IMR-90 (cell line): Measurements from ENCODE around the gene CUTA. TPM values are rescaled to one million over a fixed set of nuclear protein-coding genes. Genes with fewer than 3 reads are reported as not detected.

Experiments
- ATAC-seq: fragments of 200-7000 bp; cut with Tn5 transposase; 2 replicates; pipeline ENCODE4 v1.9.1; 2020; ENCODE audit warnings: low read depth, mild to moderate bottlenecking, moderate library complexity
- BruUV-seq: library from RNA; stranded (reverse); fragments of 400-500 nt; replicated peaks from 2 replicates; lab custom pipeline; 2021; lab: Mats Ljungman, UMichigan
- CTCF ChIA-PET: fragments of 300-600 bp; formaldehyde crosslinking; extraction: SDS; loops from one replicate; lab custom pipeline; 2021; ENCODE audit warnings: antibody characterized with exemption; lab: Yijun Ruan, JAX
- POLR2A ChIA-PET: fragments of 300-600 bp; sonication (Branson Sonifier 250); formaldehyde crosslinking; loops from one replicate; lab custom pipeline; 2022; ENCODE audit warnings: antibody characterized with exemption; ENCODE audit not compliant: unreplicated experiment; lab: Charles Lee
- DNase-seq: peaks from one replicate; pipeline ENCODE4 v3.0.0; 2013
- H2AFZ ChIP-seq: replicated peaks from 2 replicates; pipeline ENCODE3; 2013; ENCODE audit warnings: low read length, mild to moderate bottlenecking; ENCODE audit not compliant: poor library complexity
- H2AK5ac ChIP-seq: 2 replicates; pipeline ENCODE4 v1.6.1; 2013; ENCODE audit warnings: low read depth, low read length, inconsistent platforms
- H2AK9ac ChIP-seq: replicated peaks from 2 replicates; pipeline ENCODE3; 2013; ENCODE audit warnings: mild to moderate bottlenecking, low read depth, low read length, moderate library complexity; ENCODE audit not compliant: poor library complexity
- H2BK120ac ChIP-seq: 2 replicates; pipeline ENCODE4 v1.6.1; 2013; ENCODE audit warnings: low read depth, low read length, inconsistent platforms
- H2BK15ac ChIP-seq: 3 replicates; pipeline ENCODE4 v1.6.1; 2013; ENCODE audit warnings: low read depth, low read length, inconsistent platforms
- H2BK20ac ChIP-seq: 2 replicates; pipeline ENCODE4 v1.6.1; 2013; ENCODE audit warnings: low read depth, mild to moderate bottlenecking, inconsistent platforms, low read length, moderate library complexity
- H2BK5ac ChIP-seq: 2 replicates; pipeline ENCODE4 v1.6.1; 2013; ENCODE audit warnings: mild to moderate bottlenecking, low read depth, low read length, inconsistent platforms; ENCODE audit not compliant: poor library complexity, severe bottlenecking
- H3K14ac ChIP-seq: replicated peaks from 2 replicates; pipeline ENCODE4 v1.6.1; 2013; ENCODE audit warnings: low read depth, low read length, inconsistent platforms
- H3K18ac ChIP-seq: 2 replicates; pipeline ENCODE4 v1.6.1; 2013; ENCODE audit warnings: low read depth, low read length, control low read depth
- H3K23ac ChIP-seq: 2 replicates; pipeline ENCODE4 v1.6.1; 2013; ENCODE audit warnings: low read depth, low read length, inconsistent platforms
- H3K27ac ChIP-seq: 2 replicates; pipeline ENCODE4 v1.5.1; 2013; ENCODE audit warnings: mild to moderate bottlenecking, control low read depth, low read length; ENCODE audit not compliant: insufficient read depth
- H3K27me3 ChIP-seq: 2 replicates; pipeline ENCODE4 v1.6.1; 2013; ENCODE audit warnings: low read length; ENCODE audit not compliant: control insufficient read depth, insufficient read depth
- H3K36me3 ChIP-seq: 2 replicates; pipeline ENCODE4 v1.6.1; 2013; ENCODE audit warnings: low read length, mixed read lengths; ENCODE audit not compliant: control insufficient read depth, insufficient read depth
- H3K4ac ChIP-seq: 2 replicates; pipeline ENCODE4 v1.6.1; 2013; ENCODE audit warnings: low read depth, low read length, inconsistent platforms
- H3K4me1 ChIP-seq: 2 replicates; pipeline ENCODE4 v1.6.1; 2013; ENCODE audit warnings: low read length, mixed read lengths; ENCODE audit not compliant: control insufficient read depth, insufficient read depth
- H3K4me2 ChIP-seq: 2 replicates; pipeline ENCODE4 v1.6.1; 2013; ENCODE audit warnings: low read depth, mild to moderate bottlenecking, control low read depth, low read length, moderate library complexity
- H3K4me3 ChIP-seq: 2 replicates; pipeline ENCODE4 v1.5.1; 2013; ENCODE audit warnings: low read depth, mild to moderate bottlenecking, control low read depth, low read length, moderate library complexity; ENCODE audit not compliant: insufficient read depth
- H3K56ac ChIP-seq: 2 replicates; pipeline ENCODE4 v1.6.1; 2013; ENCODE audit warnings: low read length, inconsistent platforms; ENCODE audit not compliant: insufficient read depth; ENCODE audit errors: extremely low read depth
- H3K79me1 ChIP-seq, 2 experiments: 2 replicates each; pipeline ENCODE4 v1.6.1; 2013; ENCODE audit warnings: low read length in 2 of 2, inconsistent platforms in 1 of 2, low read depth in 1 of 2
- H3K9ac ChIP-seq: 2 replicates; pipeline ENCODE4 v1.6.1; 2013; ENCODE audit warnings: low read depth, low read length, control low read depth
- H3K9me1 ChIP-seq: 2 replicates; pipeline ENCODE4 v1.6.1; 2013; ENCODE audit warnings: low read length, inconsistent platforms; ENCODE audit not compliant: insufficient read depth
- H3K9me3 ChIP-seq: 2 replicates; pipeline ENCODE4 v1.6.1; 2013; ENCODE audit warnings: low read length; ENCODE audit not compliant: control insufficient read depth, insufficient read depth
- H4K20me1 ChIP-seq: 2 replicates; pipeline ENCODE4 v1.6.1; 2013; ENCODE audit warnings: low read length, inconsistent platforms; ENCODE audit not compliant: insufficient read depth
- H4K5ac ChIP-seq: 2 replicates; pipeline ENCODE4 v1.6.1; 2013; ENCODE audit warnings: mild to moderate bottlenecking, low read depth, low read length, control low read depth
- H4K8ac ChIP-seq, 2 experiments: 2 replicates each; pipeline ENCODE4 v1.6.1; 2013; ENCODE audit warnings: low read depth in 2 of 2, low read length in 2 of 2, control low read depth in 1 of 2, inconsistent platforms in 1 of 2
- H4K91ac ChIP-seq: 2 replicates; pipeline ENCODE4 v1.6.1; 2013; ENCODE audit warnings: low read depth, low read length, inconsistent platforms; ENCODE audit not compliant: insufficient read depth
- ELK1 ChIP-seq: fragments of 150-350 bp; IDR thresholded peaks from 2 replicates; pipeline ENCODE4 v1.6.1; 2016; ENCODE audit warnings: low read depth, mild to moderate bottlenecking, low read length, moderate library complexity, borderline replicate concordance
- FOS ChIP-seq: fragments of 150-350 bp; IDR thresholded peaks from 2 replicates; pipeline ENCODE4 v1.6.1; 2016; ENCODE audit warnings: low read depth, low read length
- MAFK ChIP-seq: IDR thresholded peaks from 2 replicates; pipeline ENCODE4 v1.6.1; 2012; ENCODE audit warnings: low read depth, low read length, improper control_type of control experiment
- WGBS, 2 experiments: methylation state at CpG; one replicate each; pipeline versions ENCODE4 v1.1.5 to v1.1.7; 2013; ENCODE audit warnings: missing lambda C conversion rate in 2 of 2; ENCODE audit not compliant: insufficient read length in 1 of 2; ENCODE audit errors: extremely low coverage in 2 of 2; 5-methylcytosine and 5-hydroxymethylcytosine counted together
- dilution Hi-C: fragments of 300-500 bp; cut with HindIII; formaldehyde crosslinking; loops from one replicate; pipeline ENCODE4 v1.14.3; 2018; ENCODE audit warnings: low sequenced_read_pairs; ENCODE audit not compliant: unreplicated experiment
- in situ Hi-C: fragments of 300-500 bp; cut with MboI; formaldehyde crosslinking; loops from 3 replicates; pipeline ENCODE4 v1.14.3; 2019; ENCODE audit warnings: low sequenced_read_pairs, inconsistent platforms, mixed read lengths
- intact Hi-C: fragments of 100-400 bp; cut with micrococcal nuclease; formaldehyde crosslinking; loops from 2 replicates; pipeline ENCODE4 v1.10.0; 2022
- polyA plus RNA-seq, 3 experiments: library from polyadenylated mRNA; depleted of rRNA; stranded (reverse); fragments of >200 nt; gene quantifications; 2 replicates each; pipeline ENCODE4 v1.2.3, GENCODE V29; 2012; ENCODE audit warnings: low replicate concordance in 1 of 3
- total RNA-seq: library from RNA; depleted of rRNA; stranded (reverse); fragments of >200 nt; gene quantifications from 2 replicates; pipeline ENCODE4 v1.2.3, GENCODE V29; 2012

Gene CUTA
- total and polyA plus RNA-seq, 2 of the 4 experiments (the other 2 are of a cell fraction) = 136 to 427 TPM

GRCh38 chr6:33443025-33443424, 25.1 kb upstream of the CUTA start:
- no peak overlapping the region for H3K14ac ChIP-seq
- H2BK5ac ChIP-seq = no peak overlapping the region
- H3K4ac ChIP-seq = no peak overlapping the region
- no peak overlapping the region for H3K9ac ChIP-seq
- ATAC-seq (no peak), DNase-seq (no peak)
- POLR2A ChIA-PET = no interaction called here
- no peak overlapping the region for H4K5ac ChIP-seq
- H2AK5ac ChIP-seq = no peak overlapping the region
- H3K9me1 ChIP-seq = no peaks in the 10 kb centered on the region; the same call in 1 of the 2 replicates
- no peaks in the 10 kb centered on the region for H3K9me3 ChIP-seq
- no peaks in the 10 kb centered on the region for H3K4me1 ChIP-seq
- H2BK20ac ChIP-seq = no peak overlapping the region
- CTCF ChIA-PET = no interaction called here
- H2AFZ ChIP-seq = no peak overlapping the region
- WGBS, 2 experiments = 91% methylated on average over 8 of the region's 17 CpGs; no CpG with 5 or more reads in 1 of the 2 experiments
- H4K8ac ChIP-seq = no peak overlapping the region
- peaks cover 73% of the 10 kb centered on the region for H3K36me3 ChIP-seq
- no peak overlapping the region for H2AK9ac ChIP-seq
- H2BK15ac ChIP-seq = no peak overlapping the region
- TF ChIP-seq FOS (no peak), ELK1 (no peak), MAFK (no peak)
- in situ Hi-C loops = no loop called here
- no peak overlapping the region for H3K23ac ChIP-seq
- intact Hi-C loops = no loop called here
- H3K27ac ChIP-seq = no peak overlapping the region
- no peak overlapping the region for H2BK120ac ChIP-seq
- H3K4me3 ChIP-seq = no peak overlapping the region
- no peaks in the 10 kb centered on the region for H3K27me3 ChIP-seq
- BruUV-seq = TSS peak; percentile 72
- H3K56ac ChIP-seq = no peak overlapping the region
- H3K18ac ChIP-seq = no peak overlapping the region
- H3K4me2 ChIP-seq = no peak overlapping the region
- H4K20me1 ChIP-seq = no peaks in the 10 kb centered on the region; the same call in 1 of the 2 replicates
- H3K79me1 ChIP-seq = peaks cover 0 to 8% of the 10 kb centered on the region in 2 experiments; a peak in 2 of 4 replicates
- dilution Hi-C loops = no loop called here
- H4K91ac ChIP-seq = no peak overlapping the region
